RPMI8226 (cell line): Measurements from ENCODE around the gene MAPK14.
"Not testable (repeated sequence)": the region's sequence is repeated elsewhere in the genome, so short reads cannot be mapped to it uniquely, and the experiment has no call there.

Experiments used
- DNase-seq: peaks from one replicate; pipeline ENCODE4 v3.0.0-alpha.2; 2015

Gene MAPK14

DNA sequence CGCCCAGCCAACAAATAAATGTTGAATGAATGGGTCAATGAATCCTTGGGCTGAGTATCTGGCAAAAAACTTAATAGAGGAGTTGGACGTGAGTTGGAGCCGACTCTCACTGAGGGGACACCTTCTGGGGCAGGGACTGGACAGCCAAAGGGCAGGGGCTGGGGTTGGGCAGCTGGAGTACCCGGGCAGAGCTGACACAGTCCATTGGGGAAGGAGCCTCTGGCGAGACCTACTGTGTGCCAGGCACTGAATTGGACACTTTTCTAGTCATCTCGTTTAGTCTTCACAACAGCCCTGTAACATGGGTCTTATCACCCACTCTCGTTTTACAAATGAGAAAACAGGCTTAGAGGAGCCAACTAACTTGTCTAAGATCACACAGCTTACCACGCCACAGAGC is 98.0 kb downstream of the MAPK14 start:
- no peak for DNase-seq

DNA sequence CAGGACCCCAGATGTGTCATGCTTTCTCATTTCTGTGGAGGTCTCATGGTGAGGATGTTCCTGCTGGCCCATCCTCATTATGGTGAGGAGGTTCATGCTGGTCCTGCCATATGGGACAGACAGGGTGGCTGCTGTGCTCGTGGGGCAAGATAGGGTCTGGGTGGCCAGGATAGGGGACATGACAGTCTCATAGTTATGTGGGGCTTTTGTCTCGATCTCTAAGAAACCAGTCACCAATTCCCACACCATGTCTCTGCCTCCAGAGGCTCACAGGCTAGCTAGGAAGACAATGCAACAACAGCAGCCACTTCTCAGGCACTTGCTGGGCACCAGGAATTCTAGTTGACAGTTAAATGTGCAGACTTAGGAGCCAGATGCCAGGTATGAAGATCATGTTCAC is 98.5 kb downstream of the MAPK14 start:
- DNase-seq = no peak

DNA sequence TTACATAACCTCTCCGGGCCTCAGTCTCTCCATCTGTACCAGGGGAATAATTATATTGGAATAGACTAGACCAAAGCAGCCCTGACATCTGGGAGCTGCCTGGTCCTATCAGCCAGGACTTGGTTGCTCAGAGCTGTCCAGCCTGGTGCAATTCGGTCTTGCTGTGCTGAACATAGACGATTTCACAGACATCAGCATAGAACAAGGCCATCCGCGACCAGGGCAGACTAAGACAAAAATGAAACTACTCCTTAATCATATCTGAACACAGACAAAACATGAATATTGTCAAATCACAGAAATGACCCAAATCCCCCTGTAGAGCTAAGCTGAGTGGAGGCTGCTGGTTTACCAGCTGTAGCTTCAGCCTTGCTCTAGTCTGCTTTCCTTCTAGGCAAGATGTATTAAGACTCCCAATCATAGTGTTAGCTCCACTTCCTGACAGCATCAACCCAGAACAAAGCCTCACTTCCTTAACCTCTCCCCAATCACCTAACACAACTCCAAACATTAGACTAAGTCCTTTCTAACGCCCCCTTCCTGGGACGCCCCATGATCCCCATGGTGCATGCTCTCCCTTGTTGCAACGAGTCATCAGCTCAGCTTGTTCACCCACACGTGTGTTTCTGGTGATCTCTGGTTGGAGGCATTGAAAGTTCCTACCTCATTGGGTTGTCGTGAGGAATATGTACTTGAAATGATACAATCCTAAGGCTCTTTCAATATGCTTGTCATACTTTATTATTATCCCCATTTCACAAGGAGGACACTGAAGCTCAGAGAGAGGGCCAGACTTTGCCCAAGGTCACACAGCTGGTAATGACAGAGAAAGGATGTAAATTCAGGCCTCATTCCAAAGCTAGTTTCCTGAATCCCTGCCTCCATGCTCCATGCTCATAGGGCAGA is 99.2 kb downstream of the MAPK14 start:
- peak; percentile 15 for DNase-seq

DNA sequence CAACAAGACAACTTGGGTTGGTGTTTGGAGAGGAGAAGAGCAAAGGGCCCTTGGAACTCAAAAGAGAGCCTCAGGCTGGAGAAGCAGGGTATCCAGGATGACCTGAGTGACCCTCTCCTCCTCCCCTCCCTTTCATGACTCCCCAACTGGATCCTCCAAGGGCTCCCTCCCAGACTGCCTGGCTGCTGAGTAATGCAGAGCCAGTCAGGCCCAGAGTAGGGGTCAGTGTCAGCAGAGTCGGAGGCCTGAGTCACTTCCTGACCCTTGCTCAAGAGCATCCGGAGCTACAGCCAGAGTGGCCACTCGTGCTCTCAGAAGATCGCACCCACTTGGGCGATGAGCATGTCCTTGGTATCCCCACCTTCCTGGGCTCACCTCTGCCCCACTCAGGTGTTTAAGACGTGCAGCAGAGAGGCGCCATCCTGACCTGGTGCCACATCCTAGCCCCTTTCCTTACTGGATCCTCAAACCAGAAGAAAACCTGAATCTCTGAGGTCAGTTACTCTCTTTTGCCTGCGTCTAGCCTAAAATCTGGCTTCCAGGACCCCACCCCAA is 99.9 kb downstream of the MAPK14 start:
- no peak for DNase-seq

DNA sequence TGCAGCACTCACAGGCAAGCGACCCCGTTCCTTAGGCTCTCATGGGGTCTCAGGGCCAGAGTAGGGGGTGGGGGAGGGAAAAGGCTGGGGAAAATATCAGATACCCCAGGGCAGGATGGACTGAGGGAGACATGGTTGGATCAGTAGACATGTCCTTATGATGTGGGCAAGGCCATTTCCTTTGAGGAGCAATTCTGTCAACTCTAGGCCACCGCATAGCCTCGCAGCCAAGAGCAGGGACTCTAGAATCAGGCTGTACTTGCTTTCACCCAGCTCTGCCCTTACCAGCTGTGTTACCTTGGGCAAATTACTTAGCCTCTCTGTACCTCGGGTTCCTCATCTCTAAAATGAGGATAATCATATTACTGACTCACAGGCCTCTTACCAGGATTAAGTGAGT is 100.5 kb downstream of the MAPK14 start:
- no peak for DNase-seq

DNA sequence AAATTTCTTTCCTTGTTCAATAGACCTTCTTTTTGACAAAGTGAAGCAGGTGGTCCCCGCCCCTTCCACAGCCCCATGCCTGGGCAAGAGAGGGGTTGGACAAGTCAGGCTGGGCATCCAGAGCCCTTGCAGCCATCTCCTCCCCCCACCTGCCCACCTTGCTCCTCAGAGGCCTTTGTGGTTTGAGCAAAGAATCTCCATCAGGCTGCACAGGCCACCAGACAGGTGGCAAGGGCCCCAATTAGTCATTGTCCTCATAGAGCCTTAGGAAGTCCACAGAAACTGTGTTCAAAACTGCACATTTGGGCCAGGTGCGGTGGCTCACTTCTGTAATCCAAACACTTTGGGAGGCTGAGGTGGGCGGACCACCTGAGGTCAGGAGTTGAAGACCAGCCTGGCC is 101.2 kb downstream of the MAPK14 start:
- peak; percentile 58 for DNase-seq

DNA sequence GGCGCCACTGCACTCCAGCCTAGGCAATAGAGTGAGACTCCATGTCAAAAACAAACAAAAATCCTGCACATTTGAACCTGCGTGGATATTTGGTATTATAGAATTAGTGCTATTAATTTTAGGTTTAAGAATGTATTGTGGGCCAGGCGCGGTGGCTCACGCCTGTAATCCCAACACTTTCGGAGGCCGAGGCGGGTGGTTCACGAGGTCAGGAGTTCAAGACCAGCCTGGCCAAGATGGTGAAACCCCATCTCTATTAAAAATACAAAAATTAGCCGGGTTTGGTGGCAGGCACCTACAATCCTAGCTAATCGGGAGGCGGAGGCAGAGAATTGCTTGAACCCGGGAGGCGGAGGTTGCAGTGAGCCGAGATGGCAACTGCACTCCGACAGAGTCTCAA is 101.7 kb downstream of the MAPK14 start:
- DNase-seq = not testable (repeated sequence)

DNA sequence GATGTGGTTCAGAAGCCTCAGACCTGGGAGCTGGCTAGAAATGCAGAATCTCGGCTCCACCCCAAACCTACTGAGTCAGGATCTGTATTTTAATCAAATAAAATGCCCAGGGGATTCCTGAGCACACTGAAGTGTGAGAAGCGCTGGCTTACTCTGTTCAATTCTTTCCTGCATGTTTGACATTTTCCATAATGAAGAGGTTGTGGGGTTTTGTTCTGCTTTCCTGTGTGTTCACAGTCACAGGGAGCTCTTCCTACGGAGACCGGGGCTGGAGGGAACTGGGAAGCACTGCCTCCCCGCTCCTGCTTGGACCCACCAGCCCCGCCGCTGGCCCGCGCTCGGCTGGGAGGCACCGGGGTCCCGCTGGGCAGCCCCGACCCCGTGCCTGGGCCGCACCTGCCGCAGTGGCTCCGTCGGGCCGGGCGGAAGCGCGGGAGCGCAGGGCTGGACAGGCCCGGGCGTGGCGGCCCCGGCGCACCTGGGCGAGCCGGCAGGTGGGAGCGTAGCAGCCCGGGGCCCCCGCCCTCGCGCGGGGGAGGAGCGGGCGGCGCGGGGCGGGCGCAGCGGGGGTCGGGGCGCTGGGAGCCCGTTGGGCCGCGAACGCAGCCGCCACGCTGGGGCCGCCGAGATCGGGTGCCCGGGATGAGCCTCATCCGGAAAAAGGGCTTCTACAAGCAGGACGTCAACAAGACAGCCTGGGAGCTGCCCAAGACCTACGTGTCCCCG is 102.5 kb downstream of the MAPK14 start, which contains the start of gene MAPK13:
Gene MAPK13, plus strand, starts transcription at position 573 of the 726 bp plus-strand sequence. Its CDS starts 70 bp downstream, at position 643.
- peak; percentile 81 for DNase-seq

DNA sequence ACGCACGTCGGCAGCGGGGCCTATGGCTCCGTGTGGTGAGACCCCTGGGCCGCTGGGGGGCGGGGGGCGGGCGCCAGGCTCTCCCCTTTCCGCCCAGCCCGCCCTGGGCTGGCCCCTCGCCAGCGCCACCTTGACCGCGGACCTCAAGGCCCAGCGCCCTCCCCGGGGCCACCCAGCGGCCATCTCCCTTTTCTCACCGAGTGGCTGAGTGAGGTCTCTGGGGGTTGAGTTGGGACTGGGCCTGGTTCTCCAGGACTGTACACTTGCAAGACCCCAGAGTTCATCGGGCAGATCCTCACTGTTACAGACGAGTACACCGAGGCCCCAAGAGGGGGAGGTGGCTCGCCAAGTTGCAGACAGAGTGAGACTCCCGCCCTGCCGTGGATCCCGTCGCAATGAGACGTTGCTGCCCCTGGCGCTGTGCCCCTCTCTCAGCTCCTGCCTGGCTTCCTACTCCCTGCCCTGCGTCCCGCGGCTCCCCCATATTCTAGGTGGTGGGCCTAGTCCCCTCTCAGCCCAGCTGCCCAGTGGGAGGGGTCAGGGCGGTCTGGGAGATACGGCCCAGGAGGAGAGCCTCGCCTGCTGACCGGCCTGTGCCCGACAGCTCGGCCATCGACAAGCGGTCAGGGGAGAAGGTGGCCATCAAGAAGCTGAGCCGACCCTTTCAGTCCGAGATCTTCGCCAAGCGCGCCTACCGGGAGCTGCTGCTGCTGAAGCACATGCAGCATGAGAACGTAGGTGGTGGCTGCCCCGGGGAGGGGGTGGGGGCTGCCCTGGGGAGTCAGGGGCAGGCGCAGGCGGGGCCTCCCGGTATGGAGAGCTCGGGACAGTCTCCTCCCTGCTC is 103.3 kb downstream of the MAPK14 start:
- DNase-seq = peak; percentile 83

DNA sequence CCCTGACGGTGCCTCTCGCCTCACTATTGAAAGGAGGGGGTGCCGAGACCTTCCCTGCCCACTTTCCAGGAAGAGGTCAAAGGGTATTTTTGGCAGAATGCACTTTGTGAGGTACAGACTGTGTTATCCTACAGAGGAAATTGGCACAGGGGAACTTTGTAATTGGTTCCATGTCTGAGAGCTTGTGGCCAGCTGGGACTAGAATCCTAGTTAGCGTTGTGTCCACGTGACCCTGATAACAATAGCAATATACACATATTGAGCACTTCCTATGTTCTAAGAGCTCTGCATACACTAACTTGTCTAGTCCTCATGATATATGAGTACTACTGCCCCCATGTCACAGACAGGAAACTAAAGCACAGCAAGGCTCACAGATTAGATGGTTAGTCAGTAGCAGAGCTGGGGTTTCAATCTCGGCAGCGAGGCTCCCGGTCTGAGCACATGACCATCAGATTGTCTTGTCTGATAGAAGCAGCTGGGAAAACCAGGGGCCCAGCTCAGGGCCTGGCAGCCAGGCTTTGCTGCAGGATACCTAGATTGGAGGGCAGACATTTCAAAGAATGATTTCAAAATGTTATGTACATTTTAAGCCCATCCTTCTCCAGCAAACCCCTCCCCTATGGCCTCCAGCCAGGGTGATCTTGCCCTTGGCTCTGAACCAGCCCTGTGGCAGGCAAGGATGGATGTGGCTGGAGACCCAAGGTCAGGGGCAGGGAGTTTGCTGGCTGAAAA is 104.1 kb downstream of the MAPK14 start:
- peak; percentile 82 for DNase-seq

DNA sequence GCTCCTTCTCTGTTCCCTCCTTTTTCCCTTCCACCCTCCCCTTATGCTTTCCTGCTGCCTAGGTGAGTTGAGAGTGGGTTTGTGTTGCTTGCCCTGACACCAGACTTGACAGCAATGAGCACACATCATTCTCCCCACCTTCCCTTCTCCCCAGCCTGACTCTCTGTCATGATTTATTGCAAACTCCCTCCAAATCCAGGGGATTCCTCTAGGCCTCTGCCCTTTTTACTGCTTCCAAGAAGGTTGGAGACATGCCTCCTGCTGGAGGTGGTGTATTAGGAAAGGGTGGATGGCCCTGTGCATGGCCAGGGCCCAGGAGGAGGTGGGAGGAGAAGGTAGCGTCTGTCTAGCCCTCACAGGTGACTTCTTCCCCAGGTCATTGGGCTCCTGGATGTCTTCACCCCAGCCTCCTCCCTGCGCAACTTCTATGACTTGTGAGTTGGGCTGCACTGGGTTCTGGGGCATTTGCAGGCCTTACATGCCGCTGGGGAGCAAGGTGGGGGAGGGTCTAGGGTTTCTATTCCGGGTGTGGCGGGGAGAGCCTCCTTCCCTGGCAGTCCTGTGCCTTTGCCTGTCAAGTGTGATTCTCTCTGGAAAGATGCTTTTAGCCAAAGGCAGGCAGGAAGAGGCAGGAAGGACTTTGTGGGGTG is 104.8 kb downstream of the MAPK14 start:
- no peak for DNase-seq

DNA sequence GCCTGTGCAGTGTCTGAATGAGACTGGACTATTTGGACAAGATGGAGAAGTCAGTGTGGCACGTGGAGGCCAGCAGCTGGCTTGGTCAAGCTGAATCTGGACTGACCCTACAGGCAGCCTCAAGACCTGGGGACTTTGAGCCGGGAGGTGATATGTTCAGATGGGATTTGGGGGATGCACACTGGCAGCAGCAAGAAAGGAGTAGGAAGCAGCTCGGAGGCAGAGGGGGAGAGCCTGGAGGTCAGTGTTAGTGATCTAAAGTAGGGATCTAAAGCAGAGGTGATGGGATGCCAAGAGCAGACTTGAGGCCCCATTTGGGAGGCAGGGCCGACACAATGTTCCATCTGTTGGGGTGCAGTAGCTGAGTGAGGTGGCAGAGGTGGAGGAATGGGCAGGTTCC is 105.5 kb downstream of the MAPK14 start:
- no peak for DNase-seq

DNA sequence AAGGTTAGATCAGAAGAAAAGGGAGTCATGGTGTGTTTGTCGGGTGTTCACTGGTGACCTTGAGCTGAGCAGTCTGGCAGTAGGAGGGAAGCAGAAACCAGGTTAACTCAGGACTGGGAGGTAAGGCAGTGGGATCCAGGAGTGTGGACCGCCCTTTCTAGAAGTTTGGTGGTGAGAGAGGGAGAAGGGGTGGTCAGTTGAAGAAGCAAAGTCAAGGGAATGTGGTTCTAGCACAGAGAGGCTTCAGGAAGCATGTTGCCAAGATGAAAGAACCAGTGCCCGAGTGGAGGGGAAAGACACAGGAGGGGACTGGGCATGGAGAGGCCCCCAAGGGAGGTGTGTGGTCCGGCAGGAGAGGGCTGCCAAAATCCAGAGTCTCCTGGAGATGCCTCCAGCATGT is 106.3 kb downstream of the MAPK14 start:
- DNase-seq = no peak

DNA sequence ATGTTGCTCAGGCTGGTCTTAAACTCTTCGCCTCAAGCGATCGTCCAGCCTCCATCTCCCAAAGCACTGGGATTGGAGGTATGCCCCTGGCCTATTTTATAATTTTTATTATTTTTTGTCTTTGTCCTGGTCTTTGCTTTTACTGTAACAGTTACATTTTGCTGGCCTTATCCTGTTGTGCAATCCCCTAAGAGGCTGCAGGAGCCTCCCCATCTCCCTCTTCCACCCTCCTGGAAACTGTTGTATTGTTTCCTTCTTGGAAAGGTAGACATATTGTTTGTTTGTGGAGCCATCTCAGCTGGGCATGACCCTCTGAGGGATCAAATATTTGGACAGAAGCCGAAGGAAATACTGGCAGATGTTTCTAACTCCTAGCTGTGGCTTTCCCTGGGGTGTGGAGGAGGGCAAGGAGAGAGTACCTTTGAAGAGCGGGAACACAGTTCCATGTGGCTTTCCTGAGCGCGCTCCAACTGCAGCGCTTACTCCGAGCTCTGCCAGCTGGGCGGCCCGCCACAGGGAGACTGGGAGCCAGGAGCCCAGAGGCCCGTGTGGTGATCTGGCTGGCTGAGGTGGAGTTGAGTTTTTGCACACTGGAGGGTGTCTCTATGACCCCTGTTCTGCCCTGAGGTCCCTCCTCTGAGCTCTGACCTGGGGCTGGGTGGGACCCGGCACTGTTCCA is 107.6 kb downstream of the MAPK14 start:
- no peak for DNase-seq

DNA sequence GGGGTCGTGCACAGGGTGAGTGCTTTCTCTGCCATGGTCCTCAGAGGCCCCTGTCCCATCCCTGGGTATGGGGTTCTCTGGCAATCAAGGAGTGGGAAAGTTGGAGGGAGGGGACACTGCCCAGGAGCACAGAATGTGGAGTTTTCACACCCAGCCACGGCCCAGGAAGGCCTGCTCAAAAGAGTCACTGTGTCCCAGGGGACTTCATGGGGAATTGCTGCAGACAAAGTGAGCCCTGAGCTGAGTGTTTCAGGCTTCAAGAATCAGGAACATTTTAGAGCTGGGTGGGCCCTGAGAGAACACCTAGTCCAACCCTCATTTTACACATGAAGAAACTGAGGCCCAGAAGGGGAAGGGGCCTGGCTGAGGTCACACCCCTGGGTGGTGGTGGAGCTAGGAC is 108.4 kb downstream of the MAPK14 start:
- no peak for DNase-seq

DNA sequence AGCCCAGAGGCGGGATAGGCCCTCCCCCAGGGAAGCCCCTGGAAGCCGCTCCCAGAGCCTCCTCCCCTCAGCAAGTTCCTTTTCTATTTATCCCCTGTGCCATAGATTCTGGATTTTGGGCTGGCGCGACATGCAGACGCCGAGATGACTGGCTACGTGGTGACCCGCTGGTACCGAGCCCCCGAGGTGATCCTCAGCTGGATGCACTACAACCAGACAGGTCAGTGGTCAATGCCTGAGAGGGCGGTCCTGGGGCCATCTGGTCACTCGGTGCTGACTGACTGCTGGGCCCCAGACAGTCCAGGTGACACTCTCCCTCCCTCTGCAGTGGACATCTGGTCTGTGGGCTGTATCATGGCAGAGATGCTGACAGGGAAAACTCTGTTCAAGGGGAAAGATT is 108.9 kb downstream of the MAPK14 start:
- no peak for DNase-seq

DNA sequence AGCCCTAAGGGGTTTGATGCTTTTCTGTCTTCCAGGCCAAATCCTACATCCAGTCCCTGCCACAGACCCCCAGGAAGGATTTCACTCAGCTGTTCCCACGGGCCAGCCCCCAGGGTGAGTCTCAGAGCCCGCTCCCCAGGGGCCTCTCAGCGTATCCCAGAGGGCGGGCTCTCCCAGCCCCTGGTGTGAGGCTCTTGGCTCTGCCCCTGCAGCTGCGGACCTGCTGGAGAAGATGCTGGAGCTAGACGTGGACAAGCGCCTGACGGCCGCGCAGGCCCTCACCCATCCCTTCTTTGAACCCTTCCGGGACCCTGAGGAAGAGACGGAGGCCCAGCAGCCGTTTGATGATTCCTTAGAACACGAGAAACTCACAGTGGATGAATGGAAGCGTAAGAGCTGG is 111.1 kb downstream of the MAPK14 start:
- DNase-seq = no peak

DNA sequence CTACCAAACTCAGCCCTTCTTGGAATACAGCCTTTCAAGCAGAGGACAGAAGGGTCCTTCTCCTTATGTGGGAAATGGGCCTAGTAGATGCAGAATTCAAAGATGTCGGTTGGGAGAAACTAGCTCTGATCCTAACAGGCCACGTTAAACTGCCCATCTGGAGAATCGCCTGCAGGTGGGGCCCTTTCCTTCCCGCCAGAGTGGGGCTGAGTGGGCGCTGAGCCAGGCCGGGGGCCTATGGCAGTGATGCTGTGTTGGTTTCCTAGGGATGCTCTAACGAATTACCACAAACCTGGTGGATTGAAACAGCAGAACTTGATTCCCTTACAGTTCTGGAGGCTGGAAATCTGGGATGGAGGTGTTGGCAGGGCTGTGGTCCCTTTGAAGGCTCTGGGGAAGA is 111.8 kb downstream of the MAPK14 start:
- no peak for DNase-seq

DNA sequence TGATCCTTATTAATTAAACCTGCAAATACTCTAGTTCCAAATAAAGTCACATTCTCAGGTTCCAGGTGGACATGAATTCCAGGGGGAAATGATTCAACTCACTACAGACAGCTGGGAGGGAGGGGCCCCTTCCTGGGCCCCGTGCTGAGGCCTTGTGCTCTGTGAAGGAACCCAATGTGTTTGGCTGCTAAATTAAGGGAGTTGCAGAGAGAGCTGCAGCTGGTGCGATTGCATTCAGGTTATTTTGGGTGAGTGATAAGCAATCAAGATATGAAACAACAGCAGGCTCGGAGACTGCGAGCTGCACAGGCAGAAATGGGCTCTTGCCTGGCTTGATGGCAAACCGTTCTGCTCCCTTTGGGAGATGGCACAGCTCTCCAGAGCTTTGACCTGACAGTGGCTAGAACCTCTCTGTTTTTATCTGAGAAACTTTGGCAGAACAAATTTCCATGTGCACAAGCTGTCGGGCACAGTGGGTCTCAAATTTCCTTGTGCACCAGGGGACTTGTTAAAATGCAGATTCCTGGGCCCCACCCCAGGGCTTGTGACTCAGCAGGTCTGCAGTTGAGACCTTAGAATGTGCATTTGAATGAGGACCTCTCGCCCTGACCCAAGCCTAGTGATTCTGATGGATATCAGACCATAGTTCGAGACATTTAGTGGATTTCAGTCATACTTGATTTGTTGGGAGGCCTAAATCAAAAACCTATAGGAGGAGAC is 112.5 kb downstream of the MAPK14 start:
- no peak for DNase-seq

DNA sequence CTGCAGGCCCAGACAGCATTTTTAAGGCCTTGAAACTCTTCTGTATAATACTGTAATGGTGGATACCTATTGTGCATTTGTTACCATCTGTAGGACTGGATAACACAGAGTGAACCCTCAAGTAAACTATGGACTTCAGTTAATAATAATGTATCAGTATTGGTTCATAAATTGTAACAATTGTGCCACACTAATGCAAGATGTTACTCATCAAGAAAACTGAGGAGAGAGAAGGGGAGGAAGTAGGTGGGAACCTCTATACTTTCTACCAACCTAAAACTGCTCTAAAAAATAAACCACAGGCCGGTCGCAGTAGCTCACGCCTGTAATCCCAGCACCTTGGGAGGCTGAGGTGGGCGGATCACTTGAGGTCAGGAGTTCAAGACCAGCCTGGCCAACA is 113.5 kb downstream of the MAPK14 start:
- no peak for DNase-seq
